ENCODE measurements around the gene ZNF33B. TPM values are rescaled to one million over a fixed set of nuclear protein-coding genes. Genes with fewer than 3 reads are reported as not detected.

ZNF33B gene
- total RNA-seq, 1 experiment from 2014 or later, result 27.2 TPM

DNA sequence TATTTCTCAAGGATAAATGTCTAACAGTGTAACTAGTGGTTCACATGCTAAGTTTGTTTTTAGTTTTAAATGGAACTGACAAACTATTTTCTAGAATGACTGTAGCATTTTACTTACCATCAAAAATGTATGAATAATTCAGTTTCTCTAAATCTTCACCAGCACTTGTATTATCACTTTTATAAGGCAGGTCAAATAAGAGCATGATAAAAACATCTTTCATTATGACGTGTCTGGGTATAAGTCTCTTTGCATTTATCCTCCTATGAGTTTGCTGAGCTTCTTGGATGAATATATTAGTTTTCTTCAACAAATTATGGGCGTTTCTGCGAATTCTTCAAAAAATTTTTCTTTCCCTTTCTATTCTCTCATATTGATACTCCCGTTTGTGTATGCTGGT lies 19.9 kb downstream of the ZNF33B start:
- no peak overlapping the region for H3K27ac Mint-ChIP-seq (ENCODE audit: unreplicated experiment)
- no peak overlapping the region for H3K4me3 Mint-ChIP-seq (ENCODE audit: low read depth, unreplicated experiment)
- CTCF ChIA-PET, result no interaction called here
- peaks cover 2% of the 10 kb centered on the region for H3K9me3 Mint-ChIP-seq (ENCODE audit: low read depth, unreplicated experiment)
- peaks cover 46% of the 10 kb centered on the region for H3K36me3 Mint-ChIP-seq (ENCODE audit: insufficient read depth, unreplicated experiment)
- no peaks in the 10 kb centered on the region for H3K4me1 Mint-ChIP-seq (ENCODE audit: low read depth, unreplicated experiment)
- no TSS peak for BruUV-seq (replicated peaks)
- TF ChIP-seq, protein P1, sequence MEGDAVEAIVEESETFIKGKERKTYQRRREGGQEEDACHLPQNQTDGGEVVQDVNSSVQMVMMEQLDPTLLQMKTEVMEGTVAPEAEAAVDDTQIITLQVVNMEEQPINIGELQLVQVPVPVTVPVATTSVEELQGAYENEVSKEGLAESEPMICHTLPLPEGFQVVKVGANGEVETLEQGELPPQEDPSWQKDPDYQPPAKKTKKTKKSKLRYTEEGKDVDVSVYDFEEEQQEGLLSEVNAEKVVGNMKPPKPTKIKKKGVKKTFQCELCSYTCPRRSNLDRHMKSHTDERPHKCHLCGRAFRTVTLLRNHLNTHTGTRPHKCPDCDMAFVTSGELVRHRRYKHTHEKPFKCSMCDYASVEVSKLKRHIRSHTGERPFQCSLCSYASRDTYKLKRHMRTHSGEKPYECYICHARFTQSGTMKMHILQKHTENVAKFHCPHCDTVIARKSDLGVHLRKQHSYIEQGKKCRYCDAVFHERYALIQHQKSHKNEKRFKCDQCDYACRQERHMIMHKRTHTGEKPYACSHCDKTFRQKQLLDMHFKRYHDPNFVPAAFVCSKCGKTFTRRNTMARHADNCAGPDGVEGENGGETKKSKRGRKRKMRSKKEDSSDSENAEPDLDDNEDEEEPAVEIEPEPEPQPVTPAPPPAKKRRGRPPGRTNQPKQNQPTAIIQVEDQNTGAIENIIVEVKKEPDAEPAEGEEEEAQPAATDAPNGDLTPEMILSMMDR (IDR thresholded peaks at IDR 0.05; ENCODE audit: unreplicated experiment), result no peak
- intact Hi-C loops (cut with micrococcal nuclease; ENCODE audit: unreplicated experiment), result no loop called here
- no peak for DNase-seq
- H3K27me3 Mint-ChIP-seq (ENCODE audit: unreplicated experiment), result no peaks in the 10 kb centered on the region

GRCh38 chr10:42615419-42615818 lies 23.0 kb downstream of the ZNF33B start:
- H3K36me3 Mint-ChIP-seq (ENCODE audit: insufficient read depth, unreplicated experiment), result peaks cover 41% of the 10 kb centered on the region
- peaks cover 2% of the 10 kb centered on the region for H3K9me3 Mint-ChIP-seq (ENCODE audit: low read depth, unreplicated experiment)
- DNase-seq, result no peak
- no peak overlapping the region for H3K4me3 Mint-ChIP-seq (ENCODE audit: low read depth, unreplicated experiment)
- intact Hi-C loops (cut with micrococcal nuclease; ENCODE audit: unreplicated experiment), result no loop called here
- no peaks in the 10 kb centered on the region for H3K27me3 Mint-ChIP-seq (ENCODE audit: unreplicated experiment)
- CTCF ChIA-PET, result no interaction called here
- no TSS peak for BruUV-seq (replicated peaks)
- TF ChIP-seq, protein P1 (IDR thresholded peaks at IDR 0.05; ENCODE audit: unreplicated experiment), result no peak
- H3K27ac Mint-ChIP-seq (ENCODE audit: unreplicated experiment), result no peak overlapping the region
- no peaks in the 10 kb centered on the region for H3K4me1 Mint-ChIP-seq (ENCODE audit: low read depth, unreplicated experiment)

GRCh38 chr10:42609872-42610271 lies 28.5 kb downstream of the ZNF33B start:
- BruUV-seq (replicated peaks), result no TSS peak
- DNase-seq, result no peak
- intact Hi-C loops (cut with micrococcal nuclease; ENCODE audit: unreplicated experiment), result no loop called here
- Mint-ChIP-seq H3K27ac (ENCODE audit: unreplicated experiment) (no peak overlapping the region), H3K4me1 (ENCODE audit: low read depth, unreplicated experiment) (no peaks in the 10 kb centered on the region), H3K36me3 (ENCODE audit: insufficient read depth, unreplicated experiment) (peaks cover 22% of the 10 kb centered on the region), H3K9me3 (ENCODE audit: low read depth, unreplicated experiment) (peaks cover 7% of the 10 kb centered on the region), H3K4me3 (ENCODE audit: low read depth, unreplicated experiment) (no peak overlapping the region), H3K27me3 (ENCODE audit: unreplicated experiment) (no peaks in the 10 kb centered on the region)
- CTCF ChIA-PET, result no interaction called here
- TF ChIP-seq, protein P1 (IDR thresholded peaks at IDR 0.05; ENCODE audit: unreplicated experiment), result no peak

DNA sequence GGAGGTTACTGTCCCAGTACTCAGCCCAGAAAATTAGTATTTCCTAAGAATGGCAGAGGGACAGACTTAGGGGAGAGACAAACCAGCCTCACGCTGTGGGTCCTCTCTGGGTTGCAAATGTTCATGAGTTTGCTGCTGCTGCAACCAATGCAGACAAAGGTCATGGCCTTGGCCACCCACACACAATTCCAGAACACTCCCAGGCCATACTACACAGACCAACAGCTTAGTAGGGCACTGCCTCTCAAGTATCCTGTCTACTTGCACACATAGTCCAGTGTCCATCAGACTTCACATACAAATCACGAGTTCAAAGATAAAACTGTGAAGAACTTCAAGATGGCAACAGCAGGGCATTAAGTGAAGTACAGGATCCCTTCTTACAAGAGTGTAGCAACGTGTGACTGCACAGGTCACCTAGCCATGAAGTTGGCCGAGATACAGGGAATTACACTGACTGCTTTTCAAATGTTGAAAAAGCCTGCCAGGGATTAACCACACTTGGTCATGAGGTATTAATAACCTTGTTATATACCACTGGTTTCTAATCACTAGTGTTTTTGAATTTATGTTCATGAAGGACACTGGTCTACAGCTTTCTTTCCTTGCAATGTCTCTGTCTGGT lies 40.0 kb downstream of the ZNF33B start:
- CTCF ChIA-PET, result no interaction called here
- Mint-ChIP-seq H3K27me3 (ENCODE audit: unreplicated experiment) (no peaks in the 10 kb centered on the region), H3K27ac (ENCODE audit: unreplicated experiment) (no peak overlapping the region), H3K4me3 (ENCODE audit: low read depth, unreplicated experiment) (no peak overlapping the region), H3K36me3 (ENCODE audit: insufficient read depth, unreplicated experiment) (peaks cover 20% of the 10 kb centered on the region), H3K4me1 (ENCODE audit: low read depth, unreplicated experiment) (no peaks in the 10 kb centered on the region), H3K9me3 (ENCODE audit: low read depth, unreplicated experiment) (peaks cover 30% of the 10 kb centered on the region)
- intact Hi-C loops (cut with micrococcal nuclease; ENCODE audit: unreplicated experiment), result no loop called here
- no peak for DNase-seq
- TF ChIP-seq, protein P1 (IDR thresholded peaks at IDR 0.05; ENCODE audit: unreplicated experiment), result no peak
- BruUV-seq (replicated peaks), result no TSS peak

Data from Calu3 (cell line).